GM23338 (cell line): ENCODE data around the gene SRCAP. TPM values are rescaled to one million over a fixed set of nuclear protein-coding genes. Genes with fewer than 3 reads are reported as not detected.

Source experiments
- ATAC-seq: fragments of 200-7000 bp; cut with Tn5 transposase; 3 replicates; pipeline ENCODE4 v1.9.1; 2020
- DNase-seq: peaks from one replicate; pipeline ENCODE4 v3.0.0-alpha.2; 2015; ENCODE audit warnings: low spot score
- H2AFZ ChIP-seq: fragments of 200-600 bp; sonication (generic); 2 replicates; pipeline ENCODE4 v1.8.0; 2016; ENCODE audit warnings: antibody characterized with exemption, mild to moderate bottlenecking, moderate library complexity
- H3F3A ChIP-seq: fragments of 200-600 bp; sonication (generic); replicated peaks from 2 replicates; pipeline ENCODE4 v1.8.0; 2017; ENCODE audit warnings: antibody characterized with exemption, mixed run types, low read depth
- H3K27ac ChIP-seq: fragments of 200-600 bp; sonication (generic); 2 replicates; pipeline ENCODE4 v1.6.1; 2016; ENCODE audit warnings: low read depth
- H3K27me3 ChIP-seq: fragments of 200-600 bp; sonication (generic); 2 replicates; pipeline ENCODE4 v1.8.0; 2016; ENCODE audit warnings: mild to moderate bottlenecking, mixed run types, moderate library complexity; ENCODE audit not compliant: insufficient read depth
- H3K36me3 ChIP-seq: fragments of 200-600 bp; sonication (generic); 2 replicates; pipeline ENCODE4 v1.8.0; 2016; ENCODE audit warnings: mild to moderate bottlenecking; ENCODE audit not compliant: insufficient read depth
- H3K4me1 ChIP-seq: fragments of 200-600 bp; sonication (generic); 2 replicates; pipeline ENCODE4 v1.8.0; 2016; ENCODE audit warnings: mild to moderate bottlenecking, moderate library complexity; ENCODE audit not compliant: insufficient read depth
- H3K4me2 ChIP-seq: fragments of 200-600 bp; sonication (generic); 2 replicates; pipeline ENCODE4 v1.7.1; 2017; ENCODE audit warnings: mixed run types
- H3K4me3 ChIP-seq: fragments of 200-600 bp; sonication (generic); 2 replicates; pipeline ENCODE4 v1.6.1; 2016; ENCODE audit warnings: mixed run types
- H3K79me2 ChIP-seq: fragments of 200-600 bp; sonication (generic); replicated peaks from 2 replicates; pipeline ENCODE4 v1.8.0; 2017; ENCODE audit warnings: mild to moderate bottlenecking; ENCODE audit not compliant: insufficient read depth
- H3K9me2 ChIP-seq: fragments of 200-600 bp; sonication (generic); 2 replicates; pipeline ENCODE4 v1.8.0; 2017; ENCODE audit not compliant: insufficient read depth
- H4K20me1 ChIP-seq: fragments of 200-600 bp; sonication (generic); replicated peaks from 2 replicates; pipeline ENCODE4 v1.8.0; 2017; ENCODE audit warnings: mild to moderate bottlenecking; ENCODE audit not compliant: insufficient read depth
- H3K27ac Mint-ChIP-seq: 2 replicates; pipeline ENCODE4 v1.8.0; 2020; ENCODE audit warnings: inconsistent platforms, mild to moderate bottlenecking, moderate library complexity, mixed read lengths
- H3K27me3 Mint-ChIP-seq: 3 replicates; pipeline ENCODE4 v1.8.0; 2022; ENCODE audit warnings: low read depth, mild to moderate bottlenecking, moderate library complexity, mixed read lengths, inconsistent platforms; ENCODE audit not compliant: insufficient read depth, poor library complexity
- H3K36me3 Mint-ChIP-seq: 3 replicates; pipeline ENCODE4 v1.8.0; 2021; ENCODE audit warnings: low read depth, mild to moderate bottlenecking, inconsistent platforms, moderate library complexity, mixed read lengths
- H3K4me1 Mint-ChIP-seq: 3 replicates; pipeline ENCODE4 v1.8.0; 2020; ENCODE audit warnings: mild to moderate bottlenecking, inconsistent platforms, mixed read lengths
- H3K4me3 Mint-ChIP-seq: 3 replicates; pipeline ENCODE4 v1.8.0; 2021; ENCODE audit warnings: moderate library complexity, mild to moderate bottlenecking, inconsistent platforms, mixed read lengths
- H3K9me3 Mint-ChIP-seq: 3 replicates; pipeline ENCODE4 v1.8.0; 2020; ENCODE audit warnings: moderate library complexity, mild to moderate bottlenecking, inconsistent platforms, mixed read lengths
- CREB1 ChIP-seq: fragments of 250-450 bp; sonication (Bioruptor Pico); IDR thresholded peaks from 2 replicates; pipeline ENCODE4 v1.5.0; 2020; ENCODE audit warnings: low read depth, mild to moderate bottlenecking, moderate library complexity
- CTCF ChIP-seq, 2 experiments: fragments of 200-600 bp in 1 of 2; sonication (generic) in 1 of 2; conservative IDR thresholded peaks; 2 replicates each; pipeline versions ENCODE4 v1.5.1 to v1.6.1; 2016 to 2017; ENCODE audit warnings: antibody characterized with exemption in 2 of 2, low read depth in 2 of 2, mild to moderate bottlenecking in 2 of 2, moderate library complexity in 1 of 2
- EZH2 ChIP-seq: fragments of 200-600 bp; sonication (generic); IDR thresholded peaks from one replicate; pipeline ENCODE4 v1.8.0; 2017; ENCODE audit warnings: antibody characterized with exemption, mild to moderate bottlenecking, low read depth; ENCODE audit not compliant: unreplicated experiment
- EZH2phosphoT487 ChIP-seq: fragments of 200-600 bp; sonication (generic); IDR thresholded peaks from one replicate; pipeline ENCODE4 v1.8.1; 2018; ENCODE audit warnings: antibody characterized with exemption; ENCODE audit not compliant: unreplicated experiment
- JUNB ChIP-seq: IDR thresholded peaks from one replicate; pipeline ENCODE4 v1.6.1; 2016; ENCODE audit warnings: antibody characterized with exemption; ENCODE audit not compliant: unreplicated experiment
- NANOG ChIP-seq: IDR thresholded peaks from 2 replicates; pipeline ENCODE4 v1.6.1; 2016; ENCODE audit warnings: antibody characterized with exemption, borderline replicate concordance
- POLR2AphosphoS5 ChIP-seq: IDR thresholded peaks from 2 replicates; pipeline ENCODE4 v1.6.1; 2016; ENCODE audit warnings: antibody characterized with exemption, low read depth
- STAT1 ChIP-seq: IDR thresholded peaks from one replicate; pipeline ENCODE4 v1.6.1; 2016; ENCODE audit warnings: antibody characterized with exemption; ENCODE audit not compliant: unreplicated experiment
- ZNF114 ChIP-seq: fragments of 250-450 bp; sonication (Bioruptor Pico); IDR thresholded peaks from 2 replicates; pipeline ENCODE4 v1.5.0; 2020; ENCODE audit warnings: mild to moderate bottlenecking, moderate library complexity
- ZNF462 ChIP-seq: fragments of 250-450 bp; sonication (Bioruptor Pico); IDR thresholded peaks from 2 replicates; pipeline ENCODE4 v1.5.0; 2020; ENCODE audit warnings: mild to moderate bottlenecking, moderate library complexity
- polyA plus RNA-seq: library from polyadenylated mRNA; unstranded; fragments of >200 nt; fragmentation: Nextera tagmentation; extraction: Ambion mirVana; gene quantifications from 2 replicates; pipeline ENCODE4 v1.2.1, GENCODE V29; 2016
- total RNA-seq: library from RNA; depleted of rRNA; stranded (reverse); fragments of >200 nt; shearing (Covaris generic); gene quantifications from 2 replicates; pipeline ENCODE4 v1.2.3, GENCODE V29; 2014
- TF ChIP-seq, protein P1 (sequence below): IDR thresholded peaks from 2 replicates; pipeline ENCODE4 v1.6.1; 2016; ENCODE audit warnings: antibody characterized with exemption
- TF ChIP-seq, protein P2 (sequence below): IDR thresholded peaks from one replicate; pipeline ENCODE4 v1.6.1; 2018; ENCODE audit warnings: antibody characterized with exemption; ENCODE audit not compliant: unreplicated experiment

The SRCAP gene
- total and polyA plus RNA-seq, 2 experiments from 2014 or later = 15.3 to 38.4 TPM

GRCh38 chr16:30778549-30779244, 79.7 kb downstream of the SRCAP start (continued):
- TF ChIP-seq EZH2phosphoT487 (no peak), CTCF (conservative IDR thresholded peaks at IDR 0.05; ENCODE audit: low read depth in 2 of 2) (no peak), ZNF114 (CRISPR knock-in tag) (no peak), POLR2AphosphoS5 (no peak; the same call in 1 of the 2 replicates), STAT1 (no peak), EZH2 (no peak), JUNB (no peak), NANOG (no peak)

DNA sequence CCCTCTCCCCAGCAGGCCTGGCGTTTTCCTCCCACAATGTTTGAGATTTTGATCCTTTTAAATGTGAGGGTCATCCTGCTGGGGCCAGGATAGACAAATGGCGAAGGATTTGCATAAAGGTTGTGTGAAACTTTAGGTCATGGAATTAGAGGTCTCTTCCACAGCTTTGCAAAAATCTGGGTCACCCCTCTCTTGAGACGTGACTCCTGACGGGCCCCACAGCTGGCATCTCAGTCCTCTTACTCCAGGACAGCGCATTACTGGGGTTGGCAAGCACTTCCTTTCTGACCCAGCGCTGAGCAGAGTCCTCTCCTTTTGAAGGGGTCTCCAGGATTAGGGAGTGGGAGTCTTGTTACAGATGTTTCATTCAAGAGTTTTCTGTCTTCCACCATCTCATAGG, 80.6 kb downstream of the SRCAP start:
- Histone ChIP-seq H3K4me3 (no peak overlapping the region), H2AFZ (no peak overlapping the region), H3K27ac (no peak overlapping the region), H3K4me1 (no peaks in the 10 kb centered on the region; the same call in 1 of the 2 replicates), H4K20me1 (peaks cover 5% of the 10 kb centered on the region), H3K79me2 (no peaks in the 10 kb centered on the region), H3K27me3 (no peaks in the 10 kb centered on the region), H3K4me2 (no peak overlapping the region), H3K36me3 (peaks cover 3% of the 10 kb centered on the region; the same call in 1 of the 2 replicates), H3F3A (peaks cover 18% of the 10 kb centered on the region), H3K9me2 (no peaks in the 10 kb centered on the region)
- no peak for ATAC-seq
- Mint-ChIP-seq H3K36me3 (peaks cover 31% of the 10 kb centered on the region), H3K9me3 (no peaks in the 10 kb centered on the region), H3K27me3 (peaks cover 35% of the 10 kb centered on the region), H3K27ac (no peak overlapping the region), H3K4me3 (no peak overlapping the region; the same call in 2 of the 3 replicates), H3K4me1 (peaks cover 23% of the 10 kb centered on the region)
- no peak for DNase-seq
- TF ChIP-seq, protein P1, sequence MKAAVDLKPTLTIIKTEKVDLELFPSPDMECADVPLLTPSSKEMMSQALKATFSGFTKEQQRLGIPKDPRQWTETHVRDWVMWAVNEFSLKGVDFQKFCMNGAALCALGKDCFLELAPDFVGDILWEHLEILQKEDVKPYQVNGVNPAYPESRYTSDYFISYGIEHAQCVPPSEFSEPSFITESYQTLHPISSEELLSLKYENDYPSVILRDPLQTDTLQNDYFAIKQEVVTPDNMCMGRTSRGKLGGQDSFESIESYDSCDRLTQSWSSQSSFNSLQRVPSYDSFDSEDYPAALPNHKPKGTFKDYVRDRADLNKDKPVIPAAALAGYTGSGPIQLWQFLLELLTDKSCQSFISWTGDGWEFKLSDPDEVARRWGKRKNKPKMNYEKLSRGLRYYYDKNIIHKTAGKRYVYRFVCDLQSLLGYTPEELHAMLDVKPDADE = no peak
- TF ChIP-seq, protein P2, sequence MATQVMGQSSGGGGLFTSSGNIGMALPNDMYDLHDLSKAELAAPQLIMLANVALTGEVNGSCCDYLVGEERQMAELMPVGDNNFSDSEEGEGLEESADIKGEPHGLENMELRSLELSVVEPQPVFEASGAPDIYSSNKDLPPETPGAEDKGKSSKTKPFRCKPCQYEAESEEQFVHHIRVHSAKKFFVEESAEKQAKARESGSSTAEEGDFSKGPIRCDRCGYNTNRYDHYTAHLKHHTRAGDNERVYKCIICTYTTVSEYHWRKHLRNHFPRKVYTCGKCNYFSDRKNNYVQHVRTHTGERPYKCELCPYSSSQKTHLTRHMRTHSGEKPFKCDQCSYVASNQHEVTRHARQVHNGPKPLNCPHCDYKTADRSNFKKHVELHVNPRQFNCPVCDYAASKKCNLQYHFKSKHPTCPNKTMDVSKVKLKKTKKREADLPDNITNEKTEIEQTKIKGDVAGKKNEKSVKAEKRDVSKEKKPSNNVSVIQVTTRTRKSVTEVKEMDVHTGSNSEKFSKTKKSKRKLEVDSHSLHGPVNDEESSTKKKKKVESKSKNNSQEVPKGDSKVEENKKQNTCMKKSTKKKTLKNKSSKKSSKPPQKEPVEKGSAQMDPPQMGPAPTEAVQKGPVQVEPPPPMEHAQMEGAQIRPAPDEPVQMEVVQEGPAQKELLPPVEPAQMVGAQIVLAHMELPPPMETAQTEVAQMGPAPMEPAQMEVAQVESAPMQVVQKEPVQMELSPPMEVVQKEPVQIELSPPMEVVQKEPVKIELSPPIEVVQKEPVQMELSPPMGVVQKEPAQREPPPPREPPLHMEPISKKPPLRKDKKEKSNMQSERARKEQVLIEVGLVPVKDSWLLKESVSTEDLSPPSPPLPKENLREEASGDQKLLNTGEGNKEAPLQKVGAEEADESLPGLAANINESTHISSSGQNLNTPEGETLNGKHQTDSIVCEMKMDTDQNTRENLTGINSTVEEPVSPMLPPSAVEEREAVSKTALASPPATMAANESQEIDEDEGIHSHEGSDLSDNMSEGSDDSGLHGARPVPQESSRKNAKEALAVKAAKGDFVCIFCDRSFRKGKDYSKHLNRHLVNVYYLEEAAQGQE = no peak
- TF ChIP-seq CREB1 (CRISPR knock-in tag) = no peak
- TF ChIP-seq ZNF462 (CRISPR knock-in tag) = no peak
- TF ChIP-seq STAT1 = no peak
- TF ChIP-seq POLR2AphosphoS5 = no peak
- no peak for TF ChIP-seq NANOG
- TF ChIP-seq ZNF114 (CRISPR knock-in tag) = no peak
- TF ChIP-seq EZH2phosphoT487 = no peak
